Esophagus muscularis mucosa (tissue), 4 donors: ENCODE measurements around the gene SIRT4.

ENCODE experiments used
- CTCF ChIP-seq, 3 experiments: fragments of 200-600 bp in 2 of 3; fragments of 450-650 bp in 1 of 3; sonication (generic) in 2 of 3; IDR thresholded peaks; one replicate each; pipeline ENCODE4 v1.5.1; 2017 to 2019; ENCODE audit warnings: antibody characterized with exemption in 3 of 3, mild to moderate bottlenecking in 2 of 3, moderate library complexity in 1 of 3
- EP300 ChIP-seq: sonication (generic); formaldehyde crosslinking; IDR thresholded peaks from one replicate; pipeline ENCODE4 v1.6.1; 2017; ENCODE audit warnings: antibody characterized with exemption
- POLR2A ChIP-seq: fragments of 450-650 bp; IDR thresholded peaks from one replicate; pipeline ENCODE4 v1.6.1; 2017; ENCODE audit warnings: antibody characterized with exemption, moderate library complexity, mild to moderate bottlenecking, low read depth
- POLR2AphosphoS5 ChIP-seq, 2 donors: sonication (generic); formaldehyde crosslinking; IDR thresholded peaks; one replicate each; pipeline ENCODE4 v1.6.1; 2017; ENCODE audit warnings: antibody characterized with exemption in 2 of 2

- no peak for TF ChIP-seq CTCF (IDR thresholded peaks at IDR 0.05)
- no peak for TF ChIP-seq POLR2A
- no peak for TF ChIP-seq POLR2AphosphoS5 (IDR thresholded peaks at IDR 0.05)
- no peak for TF ChIP-seq EP300
Measured at GRCh38 chr12:120264904-120265472, 37.1 kb upstream of the SIRT4 start.
